GM19351 (cell line): ENCODE data around the gene PLCG2.
"Not testable (repeated sequence)": the region's sequence is repeated elsewhere in the genome, so short reads cannot be mapped to it uniquely, and the experiment has no call there.

Experiments used
- ATAC-seq: cut with Tn5 transposase; IDR thresholded peaks from one replicate; pipeline ENCODE4 v1.9.1; 2021; ENCODE audit warnings: mild to moderate bottlenecking, moderate library complexity; ENCODE audit not compliant: unreplicated experiment

PLCG2 gene

GRCh38 chr16:81752876-81753227, 26.2 kb upstream of the PLCG2 start:
- no peak for ATAC-seq

DNA sequence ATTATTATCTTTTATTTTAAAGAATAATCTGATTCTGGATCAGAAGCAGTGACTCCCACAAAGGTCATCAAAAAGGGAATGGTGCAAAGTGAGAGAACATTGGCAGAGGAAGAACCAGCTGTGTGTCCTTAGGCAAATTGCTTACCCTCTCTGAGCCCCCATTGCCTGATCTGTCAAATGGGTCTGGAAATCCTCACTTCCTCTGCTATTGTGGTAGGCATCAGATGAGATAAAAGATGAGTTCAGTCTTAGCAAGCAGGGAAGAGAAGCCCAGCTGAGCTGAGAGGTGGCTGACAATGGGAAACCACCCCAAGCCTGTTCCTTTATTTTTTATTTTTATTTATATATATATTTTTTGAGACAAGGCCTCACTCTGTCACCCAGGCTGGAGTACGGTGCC, 24.2 kb upstream of the PLCG2 start:
- ATAC-seq: no peak

- no peak for ATAC-seq
These were observed 23.0 kb upstream of the PLCG2 start for GRCh38 chr16:81755915-81756614.

GRCh38 chr16:81756615-81757356, 22.3 kb upstream of the PLCG2 start:
- ATAC-seq: no peak

DNA sequence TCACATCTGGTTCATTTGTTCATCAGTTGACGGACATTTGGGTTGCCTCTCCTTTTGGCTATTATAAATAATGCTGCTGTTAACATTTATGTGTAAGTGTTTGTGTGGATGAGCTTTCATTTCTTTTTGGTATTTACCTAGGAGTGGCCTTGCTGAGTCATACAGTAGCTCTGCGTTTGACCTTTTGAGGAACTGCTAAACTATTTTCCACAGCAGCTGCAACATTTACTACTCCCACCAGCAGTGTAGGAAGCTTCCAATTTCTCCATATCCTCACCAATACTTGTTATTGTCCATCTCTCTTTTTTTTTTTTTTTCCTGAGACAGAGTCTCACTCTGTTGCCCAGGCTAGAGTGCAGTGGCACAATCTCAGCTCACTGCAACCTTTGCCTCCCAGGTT, 20.7 kb upstream of the PLCG2 start:
- no peak for ATAC-seq

DNA sequence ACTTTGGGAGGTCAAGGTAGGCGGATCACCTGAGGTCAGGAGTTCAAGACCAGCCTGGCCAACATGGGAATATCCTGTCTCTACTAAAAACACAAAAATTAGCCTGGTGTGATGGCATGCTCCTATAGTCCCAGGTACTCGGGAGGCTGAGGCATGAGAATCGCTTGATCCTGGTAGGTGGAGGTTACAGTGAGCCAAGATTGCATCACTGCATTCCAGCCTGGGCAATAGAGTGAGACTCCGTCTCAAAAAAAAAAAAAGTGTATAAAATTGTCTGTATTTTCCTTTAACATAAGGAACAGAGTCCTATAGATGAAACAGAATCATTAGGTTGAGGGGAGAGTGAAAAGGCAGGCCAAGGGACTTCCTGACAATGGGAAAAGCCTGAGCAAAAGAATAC, 16.8 kb upstream of the PLCG2 start:
- not testable (repeated sequence) for ATAC-seq

GRCh38 chr16:81765111-81765919, 13.8 kb upstream of the PLCG2 start:
- no peak for ATAC-seq

DNA sequence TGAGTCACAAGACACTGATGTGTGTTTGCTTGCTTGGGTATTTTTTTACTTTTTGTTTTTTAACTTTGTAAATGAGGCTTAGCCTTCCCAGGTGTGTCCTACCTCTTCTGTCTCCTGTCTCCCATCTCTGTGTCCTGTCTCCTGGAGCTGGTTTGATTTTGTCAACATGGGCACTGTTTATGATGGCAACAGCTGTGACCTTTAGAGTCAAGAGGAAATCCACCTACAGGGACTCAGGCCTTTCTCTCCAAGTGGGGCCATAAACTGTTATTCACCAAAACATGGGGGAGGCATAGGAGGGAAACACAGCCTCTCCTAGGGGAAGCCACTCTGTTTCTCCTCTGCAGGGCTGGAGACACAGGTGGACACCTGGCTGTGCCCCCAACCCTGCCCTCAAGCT, 13.1 kb upstream of the PLCG2 start:
- no peak for ATAC-seq

GRCh38 chr16:81767987-81768592, 11.0 kb upstream of the PLCG2 start:
- no peak for ATAC-seq

GRCh38 chr16:81770008-81770407, 9.1 kb upstream of the PLCG2 start:
- no peak for ATAC-seq

DNA sequence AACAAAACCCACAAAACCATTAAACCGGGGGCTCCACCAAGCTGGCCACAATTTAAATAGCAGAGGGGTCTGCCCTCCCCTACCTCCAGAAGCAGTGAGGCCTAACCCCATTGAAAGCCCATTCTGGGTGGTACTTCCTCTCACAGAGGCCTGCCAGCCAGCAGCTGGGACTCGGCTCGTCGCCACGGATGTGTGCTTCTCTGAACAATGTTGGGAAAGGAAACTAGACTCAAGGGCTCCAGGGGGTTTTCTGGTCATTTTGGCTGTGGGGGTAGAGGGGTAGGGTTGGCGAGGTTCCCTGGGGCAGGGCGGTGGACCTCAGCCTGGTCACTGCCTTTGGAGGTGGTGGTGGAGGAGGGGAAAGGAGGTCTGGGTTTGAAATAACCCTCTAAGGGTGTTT, 4.7 kb upstream of the PLCG2 start:
- no peak for ATAC-seq

DNA sequence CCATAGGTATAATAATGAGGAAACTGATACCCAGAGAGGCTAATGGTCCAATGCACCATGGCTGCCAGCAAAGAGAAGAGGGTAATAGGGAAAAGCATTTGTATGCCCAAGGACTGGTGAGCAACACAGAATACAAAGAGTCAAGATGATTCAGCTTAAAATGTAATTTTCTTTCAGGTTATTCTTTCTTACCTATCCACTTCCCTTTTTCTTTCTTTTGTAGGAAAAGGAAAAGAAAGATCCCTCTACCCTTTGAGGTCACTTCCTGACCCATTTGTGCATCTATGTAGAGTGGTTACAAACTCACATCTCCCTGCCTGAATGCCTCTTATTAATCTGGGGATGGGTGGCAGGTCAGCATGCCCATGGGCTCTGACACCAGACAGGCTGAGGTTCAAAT, 3.5 kb upstream of the PLCG2 start:
- no peak for ATAC-seq

DNA sequence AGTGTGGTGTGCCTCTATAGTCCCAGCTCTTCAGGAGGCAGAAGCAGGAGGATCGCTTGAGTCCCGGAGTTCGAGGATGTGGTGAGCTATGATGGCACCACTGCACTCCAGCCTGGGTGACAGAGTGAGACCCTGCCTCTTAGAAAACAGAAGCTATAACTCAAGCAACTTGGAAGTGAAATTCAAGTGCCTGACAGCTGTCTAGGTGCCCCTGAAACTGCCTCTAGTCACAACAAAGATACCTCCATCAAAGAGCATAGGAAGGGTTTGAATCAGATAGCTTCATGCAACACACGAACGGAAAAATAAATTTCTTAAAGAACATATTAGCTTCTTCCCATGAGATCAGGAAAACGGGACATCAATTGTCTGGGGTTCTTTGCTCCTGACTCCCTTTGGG, 860 bp upstream of the PLCG2 start:
- no peak for ATAC-seq

- peak; percentile 25 for ATAC-seq
These were observed 637 bp downstream of the PLCG2 start for GRCh38 chr16:81779536-81780320.

- ATAC-seq: no peak
These were observed 1.3 kb downstream of the PLCG2 start for GRCh38 chr16:81780350-81780749.

- no peak for ATAC-seq
These were observed 3.1 kb downstream of the PLCG2 start for GRCh38 chr16:81782236-81782635.

- no peak for ATAC-seq
These were observed 5.1 kb downstream of the PLCG2 start for GRCh38 chr16:81784072-81784795.

- ATAC-seq: no peak
These were observed 6.2 kb downstream of the PLCG2 start for GRCh38 chr16:81785138-81785924.

DNA sequence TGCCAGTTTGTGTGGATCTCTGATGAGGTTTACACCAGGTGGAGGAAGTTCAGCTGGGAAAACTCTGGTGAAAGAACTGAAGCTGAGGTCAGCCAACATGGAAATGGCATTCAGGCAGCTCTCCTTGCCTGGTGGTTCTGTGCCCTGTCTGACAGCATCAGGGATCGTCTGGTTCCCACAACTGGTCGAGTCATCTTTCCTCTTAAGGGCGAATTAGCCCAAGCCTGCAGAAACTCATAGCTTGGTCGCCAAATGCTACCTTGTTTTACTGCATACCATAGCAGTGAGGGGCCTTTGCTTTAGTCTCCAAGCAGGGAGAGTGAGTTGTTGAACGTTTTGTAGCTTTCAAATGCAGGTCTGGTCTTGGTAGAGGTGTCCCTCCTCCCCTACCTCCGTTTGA, 7.2 kb downstream of the PLCG2 start:
- no peak for ATAC-seq
